Naive thymus-derived CD4-positive, alpha-beta T cell (primary cell): Measurements from ENCODE around the gene CORO2B. TPM values are rescaled to one million over a fixed set of nuclear protein-coding genes. Genes with fewer than 3 reads are reported as not detected.
A peak's percentile ranks its signal among the peaks of the same experiment; 100 is the strongest.

Source experiments
- ATAC-seq: fragments of 150-1000 bp; cut with Tn5 transposase; 2 replicates; pipeline ENCODE4 v1.10.0; 2021; ENCODE audit warnings: mild to moderate bottlenecking, moderate library complexity
- CTCF ChIA-PET: fragments of 350-600 bp; sonication (Branson Sonifier 250); formaldehyde crosslinking; loops from one replicate; lab custom pipeline; 2021; ENCODE audit warnings: antibody characterized with exemption; lab: Charles Lee
- POLR2A ChIA-PET: fragments of 350-600 bp; sonication (Branson Sonifier 250); formaldehyde crosslinking; loops from one replicate; lab custom pipeline; 2021; ENCODE audit warnings: antibody characterized with exemption, inconsistent platforms; lab: Charles Lee
- DNase-seq, 9 donors: peaks; one replicate each; pipeline versions ENCODE4 v3.0.0 to v3.0.0-alpha.2; 2020 to 2022; ENCODE audit warnings: mixed read lengths in 1 of 9
- H3K27ac ChIP-seq: one replicate; pipeline ENCODE4 v1.7.0; 2013; ENCODE audit warnings: mild to moderate bottlenecking, low read depth, low read length, moderate library complexity
- H3K27me3 ChIP-seq, 2 donors: one replicate each; pipeline ENCODE4 v1.7.0; 2013; ENCODE audit warnings: low read length in 2 of 2, mild to moderate bottlenecking in 2 of 2, moderate library complexity in 2 of 2; ENCODE audit not compliant: control insufficient read depth in 2 of 2, insufficient read depth in 2 of 2
- H3K36me3 ChIP-seq, 3 experiments: 1 replicate in 2 of 3; 2 replicates in 1 of 3; pipeline ENCODE4 v1.7.0; 2013; ENCODE audit warnings: low read length in 3 of 3, mild to moderate bottlenecking in 3 of 3, moderate library complexity in 1 of 3; ENCODE audit not compliant: insufficient read depth in 3 of 3, control insufficient read depth in 2 of 3
- H3K4me1 ChIP-seq, 2 donors: one replicate each; pipeline ENCODE4 v1.7.0; 2013; ENCODE audit warnings: low read length in 2 of 2, mild to moderate bottlenecking in 2 of 2, moderate library complexity in 1 of 2; ENCODE audit not compliant: control insufficient read depth in 2 of 2, insufficient read depth in 2 of 2
- H3K4me3 ChIP-seq: 2 replicates; pipeline ENCODE4 v1.7.0; 2013; ENCODE audit warnings: mild to moderate bottlenecking, low read length
- H3K9me3 ChIP-seq, 3 experiments: 1 replicate in 2 of 3; 2 replicates in 1 of 3; pipeline ENCODE4 v1.7.0; 2013; ENCODE audit warnings: low read length in 3 of 3; ENCODE audit not compliant: control insufficient read depth in 2 of 3
- H3K27ac Mint-ChIP-seq, 9 donors: one replicate each; pipeline ENCODE4 v1.8.0; 2020 to 2022; ENCODE audit warnings: mixed read lengths in 9 of 9, mild to moderate bottlenecking in 8 of 9, moderate library complexity in 5 of 9, inconsistent platforms in 2 of 9
- H3K27me3 Mint-ChIP-seq, 5 donors: one replicate each; pipeline ENCODE4 v1.8.0; 2021 to 2022; ENCODE audit warnings: mixed read lengths in 5 of 5, mild to moderate bottlenecking in 1 of 5
- H3K36me3 Mint-ChIP-seq, 5 donors: one replicate each; pipeline ENCODE4 v1.8.0; 2020 to 2022; ENCODE audit warnings: mixed read lengths in 5 of 5, mild to moderate bottlenecking in 3 of 5, inconsistent platforms in 1 of 5
- H3K4me1 Mint-ChIP-seq, 7 donors: one replicate each; pipeline ENCODE4 v1.8.0; 2020 to 2022; ENCODE audit warnings: mixed read lengths in 7 of 7, mild to moderate bottlenecking in 3 of 7, inconsistent platforms in 1 of 7
- H3K4me3 Mint-ChIP-seq, 10 donors: one replicate each; pipeline ENCODE4 v1.8.0; 2020 to 2022; ENCODE audit warnings: mild to moderate bottlenecking in 10 of 10, mixed read lengths in 10 of 10, moderate library complexity in 6 of 10, inconsistent platforms in 2 of 10
- H3K9me3 Mint-ChIP-seq, 11 donors: one replicate each; pipeline ENCODE4 v1.8.0; 2020 to 2022; ENCODE audit warnings: mixed read lengths in 11 of 11, mild to moderate bottlenecking in 4 of 11, inconsistent platforms in 1 of 11, moderate library complexity in 1 of 11
- intact Hi-C, 2 donors: fragments of 100-400 bp; cut with micrococcal nuclease; formaldehyde crosslinking; loops; one replicate each; pipeline ENCODE4 v1.15.1; 2023
- polyA plus RNA-seq, 2 donors: library from polyadenylated mRNA; unstranded; fragments of 300-500 nt; fragmentation: Illumina TruSeq; gene quantifications; one replicate each; pipeline ENCODE4 v1.2.3, GENCODE V29; 2021
- total RNA-seq, 6 experiments: library from RNA in 5 of 6; stranded (reverse) in 5 of 6; gene quantifications; 1 replicate in 5 of 6; 2 replicates in 1 of 6; pipeline ENCODE4 v1.2.3 and lab custom pipeline; 2021 to 2026

Gene CORO2B
- total and polyA plus RNA-seq, 7 experiments from 2014 or later = 0.15 TPM; not detected in 6

GRCh38 chr15:68553314-68553993 is 25.3 kb upstream of the CORO2B start:
- intact Hi-C loops = no loop called here
- Mint-ChIP-seq H3K9me3 (no peaks in the 10 kb centered on the region), H3K4me1 (peaks cover 0 to 3% (median under 1%) of the 10 kb centered on the region in 7 donors), H3K27me3 (peaks cover 41 to 61% (median 59%) of the 10 kb centered on the region in 5 donors), H3K4me3 (no peak overlapping the region), H3K36me3 (no peaks in the 10 kb centered on the region), H3K27ac (no peak overlapping the region)
- no peak overlapping the region for H3K4me3 ChIP-seq
- H3K4me1 ChIP-seq = no peaks in the 10 kb centered on the region
- DNase-seq (no peak), ATAC-seq (no peak)
- no peak overlapping the region for H3K27ac ChIP-seq
- no peaks in the 10 kb centered on the region for H3K9me3 ChIP-seq
- ChIA-PET POLR2A (no interaction called here), CTCF (interaction anchor here (0.6 to 1.9 kb wide), 6 partner anchors 120 to 616 kb away, joined by 3 to 7 read pairs (median 4); no protein-coding TSS in a partner anchor)
- no peaks in the 10 kb centered on the region for H3K36me3 ChIP-seq
- peaks cover 0 to 3% of the 10 kb centered on the region in 2 donors for H3K27me3 ChIP-seq

DNA sequence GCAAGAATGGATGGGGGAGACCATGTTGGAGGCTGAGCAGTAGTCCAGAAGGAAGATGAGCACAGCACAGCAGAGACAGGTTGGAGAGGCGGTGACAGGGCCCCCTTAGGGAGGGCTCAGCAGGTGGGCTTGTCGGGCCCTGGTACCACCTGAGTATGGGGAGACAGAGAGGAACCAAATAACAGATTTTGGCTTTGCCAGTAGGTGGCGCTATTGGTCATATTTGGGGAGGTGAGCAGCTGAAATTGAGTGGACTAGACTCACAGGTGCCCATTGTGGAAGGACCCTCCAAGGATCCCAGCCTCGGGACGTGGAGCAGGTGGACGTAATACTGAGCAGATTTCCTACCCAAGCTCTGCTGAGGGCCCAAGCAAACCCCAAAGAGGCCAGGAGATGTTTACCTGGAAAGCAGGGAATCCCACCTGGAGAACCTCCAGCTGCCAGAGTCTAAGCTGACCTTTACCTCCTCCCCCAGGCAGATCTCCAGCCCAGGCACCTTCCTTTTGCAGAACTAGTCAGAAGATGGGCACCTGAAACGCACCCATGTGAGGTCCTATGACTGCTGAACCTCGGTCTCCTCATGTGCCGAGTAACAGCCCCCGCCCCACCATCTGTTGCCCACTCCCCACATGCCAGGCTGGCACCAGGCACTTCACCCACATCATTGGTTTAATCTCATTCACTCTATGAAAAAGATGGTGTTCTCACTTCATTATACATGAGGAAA is 24.6 kb upstream of the CORO2B start:
- no peak overlapping the region for H3K4me3 Mint-ChIP-seq

DNA sequence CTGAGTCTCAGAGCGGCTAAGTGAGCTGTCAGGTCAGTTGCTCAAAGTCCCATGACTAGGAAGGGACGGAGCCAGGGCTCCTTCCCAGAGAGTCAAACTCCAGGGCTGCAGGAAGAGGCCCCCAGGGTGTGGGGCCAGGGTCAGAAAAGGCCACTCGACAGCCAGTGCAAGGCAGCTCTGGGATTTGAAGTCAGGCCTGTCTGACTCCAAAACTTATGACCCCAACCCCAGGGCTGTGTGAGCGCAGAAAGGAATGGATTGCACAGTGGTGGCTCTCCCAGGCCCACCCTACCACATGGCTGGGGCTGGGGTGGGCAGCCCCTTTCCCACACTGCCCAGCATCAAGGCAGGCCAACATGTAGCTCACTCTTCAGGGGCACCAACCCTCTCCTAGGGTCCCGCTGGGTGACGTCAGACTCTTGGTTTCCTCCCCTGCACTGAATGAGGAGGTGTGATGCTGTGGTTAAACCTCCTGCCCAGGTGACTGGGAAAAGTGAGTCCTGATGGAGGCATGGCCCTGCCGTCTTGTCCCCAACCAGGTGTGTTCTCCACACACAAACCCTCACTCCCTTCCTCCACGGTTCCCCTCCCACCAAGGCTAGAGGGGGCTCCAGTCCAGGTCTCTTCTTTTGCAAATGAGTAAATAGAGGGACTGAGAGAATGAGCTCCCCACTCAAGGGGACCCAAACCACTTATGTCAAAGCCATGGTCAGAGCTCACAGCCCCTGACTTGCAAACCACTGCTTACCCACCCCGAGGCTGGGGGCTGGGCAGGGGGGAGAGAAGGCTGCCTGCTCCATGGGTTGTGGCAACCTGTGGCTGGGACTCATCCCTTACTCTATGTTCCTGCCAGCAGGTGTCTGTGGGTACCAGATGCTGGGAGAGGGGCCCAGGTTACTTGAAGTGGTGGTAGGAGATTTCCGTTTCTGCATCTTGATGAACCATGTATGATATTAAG is 23.8 kb upstream of the CORO2B start:
- H3K27me3 Mint-ChIP-seq = peaks cover 49 to 76% (median 69%) of the 10 kb centered on the region in 5 donors
- no peak for DNase-seq
- no peak for ATAC-seq

More for the DNA sequence above, 24.6 kb upstream of the CORO2B start:
- peaks cover 45 to 68% (median 64%) of the 10 kb centered on the region in 5 donors for H3K27me3 Mint-ChIP-seq
- no peaks in the 10 kb centered on the region for H3K9me3 Mint-ChIP-seq
- ChIA-PET CTCF (interaction anchor here (0.6 to 1.9 kb wide), 6 partner anchors 120 to 616 kb away, joined by 3 to 7 read pairs (median 4); no protein-coding TSS in a partner anchor), POLR2A (no interaction called here)
- H3K27me3 ChIP-seq = peaks cover 0 to 3% of the 10 kb centered on the region in 2 donors
- H3K4me1 Mint-ChIP-seq = peaks cover 4 to 9% (median 7%) of the 10 kb centered on the region in 7 donors
- intact Hi-C loops = loop anchor here (1.0 to 2.0 kb wide), 2 partner anchors 120 to 121 kb away; no protein-coding TSS in a partner anchor
- peak in 8 of 9 donors; percentile 33 to 69 (median 38) for DNase-seq
- no peak overlapping the region for H3K4me3 ChIP-seq
- ATAC-seq = peak; percentile 43
- H3K4me1 ChIP-seq = peaks cover under 1 to 3% of the 10 kb centered on the region in 2 donors
- H3K36me3 ChIP-seq = no peaks in the 10 kb centered on the region
- H3K27ac ChIP-seq = no peak overlapping the region
- no peaks in the 10 kb centered on the region for H3K36me3 Mint-ChIP-seq
- no peak overlapping the region for H3K27ac Mint-ChIP-seq
- H3K9me3 ChIP-seq = no peaks in the 10 kb centered on the region

DNA sequence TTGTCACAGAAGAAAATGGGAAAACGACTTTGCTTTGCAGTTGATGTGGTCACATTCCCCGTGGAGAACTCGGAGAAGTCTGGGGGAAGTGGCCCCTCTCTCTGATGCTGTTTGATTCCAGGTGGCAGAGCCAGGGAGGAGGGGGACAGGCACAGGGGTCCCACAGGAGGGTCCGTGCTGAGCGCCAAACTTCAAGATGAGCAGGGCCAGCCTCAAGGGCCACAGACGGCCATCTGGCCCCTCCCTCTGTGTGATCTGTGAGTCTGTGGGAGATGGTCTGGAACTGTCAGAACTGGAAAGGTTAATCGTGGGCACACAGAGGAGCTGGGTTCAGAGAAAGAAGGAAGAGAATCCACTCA is 23.1 kb upstream of the CORO2B start:
- no peaks in the 10 kb centered on the region for H3K36me3 ChIP-seq
- Mint-ChIP-seq H3K36me3 (no peaks in the 10 kb centered on the region), H3K27ac (no peak overlapping the region), H3K9me3 (peaks cover 0 to 2% (median 0%) of the 10 kb centered on the region in 11 donors), H3K4me3 (no peak overlapping the region), H3K4me1 (peaks cover 14 to 21% (median 18%) of the 10 kb centered on the region in 7 donors), H3K27me3 (peaks cover 52 to 77% (median 70%) of the 10 kb centered on the region in 5 donors)
- intact Hi-C loops = loop anchor here in 1 of 2 donors (2.0 kb wide), 1 partner anchor 119 kb away; no protein-coding TSS in a partner anchor
- ATAC-seq (no peak), DNase-seq (no peak)
- CTCF ChIA-PET = no interaction called here
- H3K9me3 ChIP-seq = no peaks in the 10 kb centered on the region
- peaks cover 0 to 4% of the 10 kb centered on the region in 2 donors for H3K27me3 ChIP-seq
- no peak overlapping the region for H3K27ac ChIP-seq
- POLR2A ChIA-PET = no interaction called here
- H3K4me3 ChIP-seq = no peak overlapping the region
- H3K4me1 ChIP-seq = peaks cover 4 to 9% of the 10 kb centered on the region in 2 donors

More for the DNA sequence above, 23.8 kb upstream of the CORO2B start:
- H3K9me3 ChIP-seq = no peaks in the 10 kb centered on the region
- Mint-ChIP-seq H3K9me3 (peaks cover 0 to 2% (median 0%) of the 10 kb centered on the region in 11 donors), H3K36me3 (no peaks in the 10 kb centered on the region), H3K4me1 (peaks cover 12 to 17% (median 15%) of the 10 kb centered on the region in 7 donors), H3K4me3 (peak overlapping the region in 1 of 10 donors; percentile 20), H3K27ac (no peak overlapping the region)
- CTCF ChIA-PET = interaction anchor here (0.7 to 1.9 kb wide), 6 partner anchors 9 to 368 kb away, joined by 3 to 7 read pairs (median 4); no protein-coding TSS in a partner anchor
- intact Hi-C loops = loop anchor here (1.0 to 2.0 kb wide), 2 partner anchors 119 to 120 kb away; no protein-coding TSS in a partner anchor
- peaks cover 4 to 9% of the 10 kb centered on the region in 2 donors for H3K4me1 ChIP-seq
- H3K36me3 ChIP-seq = no peaks in the 10 kb centered on the region
- no peak overlapping the region for H3K4me3 ChIP-seq
- no peak overlapping the region for H3K27ac ChIP-seq
- POLR2A ChIA-PET = no interaction called here
- peaks cover 0 to 7% of the 10 kb centered on the region in 2 donors for H3K27me3 ChIP-seq

- intact Hi-C loops = no loop called here
- ATAC-seq (no peak), DNase-seq (no peak)
- H3K4me3 Mint-ChIP-seq = no peak overlapping the region
- H3K4me3 ChIP-seq = no peak overlapping the region
- no peaks in the 10 kb centered on the region for H3K36me3 ChIP-seq
- no peaks in the 10 kb centered on the region for H3K36me3 Mint-ChIP-seq
- H3K27ac Mint-ChIP-seq = no peak overlapping the region
- H3K9me3 ChIP-seq = no peaks in the 10 kb centered on the region
- peaks cover 56 to 79% (median 75%) of the 10 kb centered on the region in 5 donors for H3K27me3 Mint-ChIP-seq
- ChIA-PET CTCF (no interaction called here), POLR2A (no interaction called here)
- H3K4me1 Mint-ChIP-seq = peaks cover 14 to 22% (median 18%) of the 10 kb centered on the region in 7 donors
- H3K9me3 Mint-ChIP-seq = peaks cover 0 to 2% (median 0%) of the 10 kb centered on the region in 11 donors
- H3K27ac ChIP-seq = no peak overlapping the region
- H3K4me1 ChIP-seq = peaks cover 4 to 9% of the 10 kb centered on the region in 2 donors
- peaks cover 0 to 4% of the 10 kb centered on the region in 2 donors for H3K27me3 ChIP-seq
Measured at GRCh38 chr15:68556139-68556990, 22.4 kb upstream of the CORO2B start.
